Raji (cell line): ENCODE data around the gene PRKCZ.

Experiments
- POLR2A ChIP-seq: IDR thresholded peaks from 2 replicates; pipeline ENCODE4 v1.6.1; 2011; ENCODE audit warnings: low read depth, low read length, control low read depth; ENCODE audit not compliant: insufficient read depth

Gene PRKCZ

DNA sequence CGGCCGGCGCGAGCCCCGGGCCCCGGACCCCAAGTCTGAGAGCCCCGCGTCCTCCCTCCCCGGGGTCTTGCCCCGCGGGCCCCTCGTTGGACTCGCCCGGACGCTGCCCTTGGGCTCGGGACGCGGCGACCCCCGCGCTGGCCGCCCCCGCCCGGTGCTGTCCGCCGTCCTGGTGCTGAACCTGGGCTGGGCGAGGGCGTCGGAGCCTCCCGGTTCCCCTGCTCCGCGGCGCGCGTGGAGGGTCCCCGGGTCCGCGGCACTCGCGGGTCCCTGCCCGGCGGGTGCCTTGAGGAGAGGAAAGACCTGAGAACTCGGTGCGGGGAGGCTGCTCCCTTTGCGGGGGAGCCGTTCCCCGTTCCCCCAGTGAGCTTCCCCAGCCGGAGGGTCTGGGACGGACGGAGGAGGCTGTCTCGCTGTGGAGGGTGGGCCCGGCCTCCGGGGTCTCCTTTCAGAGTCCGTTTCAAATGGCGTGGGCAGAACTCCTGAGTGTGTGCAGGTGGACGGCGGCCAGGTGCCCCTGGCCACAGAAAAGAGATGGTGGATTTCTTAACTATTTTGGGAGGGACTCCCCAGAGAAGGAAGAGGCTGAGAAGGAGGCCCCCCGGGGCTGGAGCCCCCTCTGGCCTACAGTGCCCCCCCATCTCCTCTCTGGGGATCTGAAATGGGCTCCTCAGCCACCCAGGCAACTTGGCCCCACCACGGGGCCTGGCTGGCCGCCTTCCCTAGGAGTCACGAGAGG lies 30.5 kb upstream of the PRKCZ start:
- TF ChIP-seq POLR2A = no peak

- TF ChIP-seq POLR2A = no peak
Measured at GRCh38 chr1:2020310-2020655, 29.9 kb upstream of the PRKCZ start.

DNA sequence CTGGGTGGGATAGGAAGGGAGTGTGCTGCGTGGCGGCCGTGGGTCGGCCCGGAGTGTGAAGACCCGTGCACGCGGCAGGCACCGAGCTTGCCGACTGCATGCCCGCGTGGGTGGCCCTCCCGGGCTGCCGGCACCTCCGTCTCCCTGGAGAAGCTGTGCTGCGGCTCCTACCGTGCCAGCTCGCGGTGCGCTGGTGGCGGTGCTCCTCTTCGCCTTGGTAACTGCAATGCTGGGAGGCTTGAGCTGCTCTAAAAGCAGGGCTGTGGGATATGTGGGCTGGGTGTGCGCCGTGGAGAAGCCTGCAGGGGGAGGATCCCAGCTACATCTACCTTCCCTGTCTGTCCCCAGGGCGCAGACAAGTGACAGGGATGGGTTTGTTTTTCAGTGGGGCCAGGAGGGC lies 28.7 kb upstream of the PRKCZ start:
- no peak for TF ChIP-seq POLR2A

GRCh38 chr1:2022063-2022770 lies 28.0 kb upstream of the PRKCZ start:
- no peak for TF ChIP-seq POLR2A

GRCh38 chr1:2023187-2023586 lies 27.0 kb upstream of the PRKCZ start:
- no peak for TF ChIP-seq POLR2A

DNA sequence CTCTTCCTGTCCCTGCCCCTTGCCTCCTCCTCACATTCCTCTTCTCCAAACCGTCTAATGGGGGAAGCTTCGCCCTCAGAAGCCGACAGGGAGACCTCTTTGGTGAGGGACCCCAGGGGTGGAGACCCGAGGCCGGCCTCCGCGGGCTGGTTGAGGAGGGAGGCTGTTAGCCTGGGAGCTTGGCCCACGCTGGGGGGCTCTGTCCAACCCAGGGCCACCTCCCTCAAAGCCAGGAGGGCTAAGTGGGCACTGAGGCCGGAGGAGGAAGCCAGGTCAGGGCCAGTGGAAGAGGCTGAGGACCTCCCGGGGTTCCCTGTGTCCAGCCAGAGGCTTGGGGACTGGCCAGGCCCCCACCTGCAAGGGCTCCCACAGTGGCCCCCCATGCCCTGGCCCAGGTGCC lies 25.8 kb upstream of the PRKCZ start:
- no peak for TF ChIP-seq POLR2A

DNA sequence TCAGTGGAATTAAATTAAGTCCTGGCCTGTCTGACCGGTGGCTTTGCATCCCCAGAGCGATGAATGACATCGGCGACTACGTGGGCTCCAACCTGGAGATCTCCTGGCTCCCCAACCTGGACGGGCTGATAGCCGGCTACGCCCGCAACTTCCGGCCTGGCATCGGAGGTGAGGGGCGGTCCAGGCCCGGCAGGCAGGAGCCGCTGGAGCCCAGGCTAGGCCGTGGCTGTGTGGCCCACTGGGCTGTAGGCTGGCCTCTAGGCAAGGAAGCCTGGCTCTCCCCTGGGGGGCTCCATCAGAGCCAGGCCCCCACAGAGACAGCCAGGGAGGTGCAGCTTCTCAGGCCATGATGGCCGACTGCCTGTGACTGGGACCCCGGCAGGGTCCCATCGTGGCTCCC lies 25.3 kb upstream of the PRKCZ start:
- TF ChIP-seq POLR2A = no peak

GRCh38 chr1:2025491-2025981 lies 24.7 kb upstream of the PRKCZ start:
- no peak for TF ChIP-seq POLR2A

- no peak for TF ChIP-seq POLR2A
Measured at GRCh38 chr1:2027961-2028583, 22.1 kb upstream of the PRKCZ start.

GRCh38 chr1:2028870-2029560 lies 21.2 kb upstream of the PRKCZ start:
- no peak for TF ChIP-seq POLR2A

DNA sequence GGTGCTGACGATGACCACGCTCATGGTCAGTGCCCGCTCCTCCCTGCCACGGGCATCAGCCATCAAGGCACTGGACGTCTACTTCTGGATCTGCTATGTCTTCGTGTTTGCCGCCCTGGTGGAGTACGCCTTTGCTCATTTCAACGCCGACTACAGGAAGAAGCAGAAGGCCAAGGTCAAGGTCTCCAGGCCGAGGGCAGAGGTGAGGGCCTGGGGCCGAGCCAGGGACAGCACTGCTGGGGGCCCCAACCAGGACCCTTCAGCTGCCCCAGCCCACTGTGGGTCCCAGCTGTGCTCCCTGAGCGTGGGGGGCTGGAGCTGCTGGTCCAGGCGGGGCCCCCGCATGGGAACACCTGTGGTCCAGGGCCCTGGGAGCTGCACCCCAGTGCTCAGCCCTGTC lies 20.6 kb upstream of the PRKCZ start:
- TF ChIP-seq POLR2A = no peak

DNA sequence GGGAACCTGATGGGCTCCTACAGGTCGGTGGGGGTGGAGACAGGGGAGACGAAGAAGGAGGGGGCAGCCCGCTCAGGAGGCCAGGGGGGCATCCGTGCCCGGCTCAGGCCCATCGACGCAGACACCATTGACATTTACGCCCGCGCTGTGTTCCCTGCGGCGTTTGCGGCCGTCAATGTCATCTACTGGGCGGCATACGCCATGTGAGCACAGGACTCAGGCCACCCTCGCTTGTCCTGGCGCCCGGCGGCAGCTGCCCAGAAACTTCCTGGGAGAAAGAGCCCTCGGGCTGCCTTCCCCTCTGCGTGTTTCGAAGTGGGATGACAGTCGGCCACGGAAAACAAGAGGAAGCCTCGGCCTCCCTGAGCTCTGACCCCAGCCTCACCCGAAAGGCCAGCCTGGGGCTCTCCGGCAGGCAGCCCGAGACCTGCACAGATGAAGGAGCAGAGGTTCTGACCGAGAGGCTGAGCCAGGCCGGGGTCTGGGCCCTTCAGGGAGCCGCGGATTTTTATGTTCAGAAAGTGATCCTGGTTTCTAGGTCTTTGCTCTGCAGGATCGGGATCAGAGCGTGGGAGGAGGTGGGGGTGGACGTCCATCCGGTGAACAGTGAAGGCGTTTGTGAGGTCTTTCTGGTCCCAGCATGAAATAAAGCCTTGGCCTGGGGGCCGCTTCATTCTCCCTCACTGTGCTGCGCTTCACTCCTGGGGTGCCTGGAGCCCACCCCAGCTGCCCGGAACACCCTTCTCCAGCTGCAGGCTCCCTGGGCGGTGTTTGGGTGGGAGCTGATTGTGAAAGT lies 19.9 kb upstream of the PRKCZ start:
- TF ChIP-seq POLR2A = no peak

DNA sequence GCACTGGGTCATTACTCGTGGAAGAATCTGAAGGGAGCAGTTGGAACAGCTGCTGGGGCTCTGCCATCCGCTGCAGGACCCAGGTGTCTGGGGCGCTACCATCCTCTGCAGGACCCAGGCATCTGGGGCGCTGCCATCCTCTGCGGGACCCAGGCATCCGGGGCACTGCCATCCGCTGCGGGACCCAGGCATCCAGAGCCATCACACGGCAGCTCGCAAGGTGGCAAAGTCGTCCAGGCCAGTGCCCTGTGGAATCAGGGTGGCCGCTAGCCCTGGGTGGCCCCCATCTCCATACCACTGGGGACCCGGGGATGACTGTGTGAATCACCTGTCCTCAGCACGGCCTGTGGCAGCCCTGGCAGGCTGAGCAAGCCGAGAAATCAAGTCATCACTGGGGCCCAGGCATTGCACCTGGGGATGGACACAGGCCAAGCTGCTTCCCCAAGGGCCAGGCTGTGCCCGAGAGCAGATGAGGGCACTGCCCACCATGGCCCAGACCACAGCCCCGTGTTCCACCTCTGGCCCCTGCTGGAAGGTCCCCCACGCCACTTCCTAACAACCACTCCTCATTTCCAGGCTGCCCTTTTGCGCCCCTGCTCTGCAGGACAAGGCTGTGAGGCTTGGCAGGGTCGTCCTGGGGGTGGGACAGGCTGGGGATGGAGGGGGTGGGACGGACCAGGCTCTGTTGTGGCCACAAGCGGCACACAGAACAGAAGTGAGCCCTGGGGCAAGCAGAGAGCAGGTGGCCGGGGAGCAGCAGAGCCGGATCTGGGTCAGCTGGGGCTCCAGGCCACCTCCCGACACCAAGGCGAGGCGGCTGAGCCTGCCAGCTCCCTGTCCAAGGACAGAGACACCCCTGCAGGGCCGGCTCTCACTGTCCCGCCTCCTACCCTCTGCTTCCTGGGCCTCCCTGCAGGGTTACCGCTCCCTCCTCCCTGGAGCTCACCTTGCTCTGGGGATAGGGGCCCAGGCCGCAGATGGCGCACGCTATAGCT lies 18.4 kb upstream of the PRKCZ start:
- TF ChIP-seq POLR2A = no peak

DNA sequence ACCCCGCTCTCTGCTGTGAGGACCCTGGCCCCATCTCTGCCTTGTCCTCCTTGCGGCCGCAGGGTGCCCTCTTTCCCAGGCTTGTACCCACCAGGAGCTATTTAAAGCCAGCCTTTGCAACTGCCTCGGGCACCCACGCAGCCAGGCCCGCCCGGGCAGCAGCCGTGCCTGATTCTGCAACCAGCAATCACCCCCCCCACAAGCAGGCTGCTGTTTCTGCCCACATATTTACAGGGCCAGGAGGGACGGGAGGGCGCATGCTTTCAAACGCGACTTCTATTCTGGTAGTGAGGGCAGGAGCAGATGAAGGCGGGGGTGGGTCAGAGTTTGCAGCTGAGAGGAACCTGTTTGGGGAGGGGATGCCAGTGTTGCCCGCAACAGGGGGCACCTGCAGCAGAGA lies 17.5 kb upstream of the PRKCZ start:
- no peak for TF ChIP-seq POLR2A
